ENCODE results near the gene IQCE. TPM values are rescaled to one million over a fixed set of nuclear protein-coding genes. Genes with fewer than 3 reads are reported as not detected.

IQCE gene
- total RNA-seq, 1 donor from 2014 or later = 32.0 TPM

DNA sequence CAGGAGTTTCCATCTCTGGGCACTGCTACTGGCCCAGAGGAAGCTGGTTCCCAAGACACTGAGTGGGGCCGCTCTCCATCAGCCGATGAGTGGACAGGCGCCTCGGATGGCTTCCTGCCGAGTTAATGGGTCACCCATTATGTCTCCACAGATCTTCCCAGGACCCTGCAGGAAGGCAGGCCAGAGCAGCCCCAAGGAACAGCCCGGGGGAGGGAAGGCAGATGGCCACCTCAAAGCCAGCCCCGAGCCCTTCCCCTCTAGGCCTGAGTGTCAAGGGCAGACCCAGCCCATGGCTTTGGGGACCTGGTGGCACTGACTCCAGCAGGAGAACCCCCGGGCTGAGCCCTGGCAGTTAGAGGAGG lies 42.6 kb upstream of the IQCE start:
- DNase-seq (no peak), ATAC-seq (no peak)
- Histone ChIP-seq H3K4me1 (peaks cover 37% of the 10 kb centered on the region), H3K27ac (no peak overlapping the region), H3K36me3 (no peaks in the 10 kb centered on the region), H3K27me3 (ENCODE audit: low read depth) (no peaks in the 10 kb centered on the region), H3K9me3 (no peaks in the 10 kb centered on the region), H3K4me3 (no peak overlapping the region)
- TF ChIP-seq, protein P1, sequence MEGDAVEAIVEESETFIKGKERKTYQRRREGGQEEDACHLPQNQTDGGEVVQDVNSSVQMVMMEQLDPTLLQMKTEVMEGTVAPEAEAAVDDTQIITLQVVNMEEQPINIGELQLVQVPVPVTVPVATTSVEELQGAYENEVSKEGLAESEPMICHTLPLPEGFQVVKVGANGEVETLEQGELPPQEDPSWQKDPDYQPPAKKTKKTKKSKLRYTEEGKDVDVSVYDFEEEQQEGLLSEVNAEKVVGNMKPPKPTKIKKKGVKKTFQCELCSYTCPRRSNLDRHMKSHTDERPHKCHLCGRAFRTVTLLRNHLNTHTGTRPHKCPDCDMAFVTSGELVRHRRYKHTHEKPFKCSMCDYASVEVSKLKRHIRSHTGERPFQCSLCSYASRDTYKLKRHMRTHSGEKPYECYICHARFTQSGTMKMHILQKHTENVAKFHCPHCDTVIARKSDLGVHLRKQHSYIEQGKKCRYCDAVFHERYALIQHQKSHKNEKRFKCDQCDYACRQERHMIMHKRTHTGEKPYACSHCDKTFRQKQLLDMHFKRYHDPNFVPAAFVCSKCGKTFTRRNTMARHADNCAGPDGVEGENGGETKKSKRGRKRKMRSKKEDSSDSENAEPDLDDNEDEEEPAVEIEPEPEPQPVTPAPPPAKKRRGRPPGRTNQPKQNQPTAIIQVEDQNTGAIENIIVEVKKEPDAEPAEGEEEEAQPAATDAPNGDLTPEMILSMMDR (IDR thresholded peaks at IDR 0.05) = no peak
- intact Hi-C loops (cut with DNase I) = no loop called here

DNA sequence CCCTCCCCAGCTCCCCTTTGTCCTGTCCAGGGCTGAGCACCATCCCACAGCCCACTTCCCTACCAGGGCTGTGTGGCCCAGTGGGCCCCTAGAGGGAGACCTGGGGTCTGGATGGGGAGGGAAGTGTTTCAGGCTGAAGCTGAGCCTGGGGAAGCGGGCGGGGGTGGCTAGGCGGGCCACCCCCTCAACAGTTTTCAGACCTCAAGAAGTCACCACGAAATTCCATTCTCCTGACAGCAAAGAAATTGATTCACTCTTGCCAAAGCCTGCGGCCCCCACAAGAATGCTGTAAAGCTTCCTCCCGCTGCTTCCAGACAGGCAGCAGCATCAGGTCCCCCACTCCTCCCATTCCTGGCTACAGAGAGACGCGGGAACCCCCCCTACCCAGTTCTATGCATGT lies 41.8 kb upstream of the IQCE start:
- ATAC-seq (no peak), DNase-seq (no peak)

DNA sequence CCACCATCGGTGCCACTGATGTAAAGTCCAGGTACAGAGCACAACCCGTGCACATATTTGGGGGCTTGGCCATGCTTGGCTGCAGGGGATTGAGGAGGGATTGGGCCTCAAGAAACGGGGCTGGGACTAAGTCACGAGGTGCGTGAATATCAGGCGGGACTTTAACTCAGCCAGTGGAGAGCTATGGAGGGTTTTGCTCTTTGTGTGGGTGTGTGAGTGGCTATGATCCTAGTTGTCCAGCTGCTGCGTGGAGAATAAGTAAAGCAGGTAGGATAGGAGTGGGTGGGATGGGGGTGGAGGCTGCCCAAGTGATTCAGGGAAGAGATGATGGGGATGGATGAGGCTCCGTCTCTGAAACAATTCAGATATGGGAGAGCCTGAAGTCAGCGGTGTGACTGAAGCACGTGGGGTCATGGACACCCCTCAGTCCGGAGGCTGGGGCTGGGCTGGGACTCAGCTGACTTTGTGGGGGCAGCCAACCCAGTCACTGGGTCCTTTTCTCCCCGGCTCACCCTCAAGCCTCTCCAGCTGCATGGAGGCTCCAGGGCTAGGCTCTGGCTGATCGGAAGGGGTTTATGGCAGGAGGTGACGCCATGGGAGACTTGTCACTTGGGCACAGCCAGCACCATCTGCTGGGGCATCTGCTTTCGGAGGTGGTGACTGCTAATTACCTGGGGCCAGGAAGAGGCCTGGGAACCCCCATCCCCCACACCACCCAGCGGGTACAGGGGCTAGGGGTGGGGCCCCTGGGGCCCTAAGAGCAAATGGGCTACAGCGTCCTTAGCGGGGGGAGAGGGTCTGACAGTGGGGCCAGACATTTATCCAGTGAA lies 40.9 kb upstream of the IQCE start:
- ATAC-seq (no peak), DNase-seq (no peak)
- Histone ChIP-seq H3K9me3 (no peaks in the 10 kb centered on the region), H3K36me3 (no peaks in the 10 kb centered on the region), H3K4me3 (no peak overlapping the region), H3K27me3 (ENCODE audit: low read depth) (no peaks in the 10 kb centered on the region), H3K4me1 (peaks cover 37% of the 10 kb centered on the region), H3K27ac (no peak overlapping the region)
- intact Hi-C loops (cut with DNase I) = no loop called here
- TF ChIP-seq, protein P1 (IDR thresholded peaks at IDR 0.05) = no peak

More for the DNA sequence above, 41.8 kb upstream of the IQCE start:
- Histone ChIP-seq H3K4me1 (peaks cover 37% of the 10 kb centered on the region), H3K4me3 (no peak overlapping the region), H3K9me3 (no peaks in the 10 kb centered on the region), H3K27ac (no peak overlapping the region), H3K36me3 (no peaks in the 10 kb centered on the region), H3K27me3 (ENCODE audit: low read depth) (no peaks in the 10 kb centered on the region)
- TF ChIP-seq, protein P1 (IDR thresholded peaks at IDR 0.05) = no peak
- intact Hi-C loops (cut with DNase I) = no loop called here

DNA sequence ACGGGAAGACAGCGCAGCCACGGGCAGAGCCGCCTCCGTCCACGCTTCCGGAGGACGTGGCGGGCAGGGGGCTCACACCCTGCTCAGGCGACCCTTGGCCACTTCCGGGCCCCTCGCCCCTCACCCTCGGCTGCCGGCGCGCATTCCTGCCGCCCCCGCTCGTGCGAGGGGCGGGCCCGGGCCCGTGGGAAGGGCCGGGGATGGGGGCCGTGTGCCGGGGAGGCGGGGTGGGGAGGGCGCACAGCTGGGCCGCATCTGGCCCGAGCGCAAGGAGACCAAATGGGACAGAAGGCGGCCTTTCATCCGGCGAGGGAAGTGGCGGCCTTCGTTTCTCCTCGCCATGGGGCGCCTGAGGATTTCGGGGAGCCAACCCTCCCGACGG lies 40.1 kb upstream of the IQCE start:
- H3K27ac ChIP-seq = peak overlapping the region; percentile 65
- intact Hi-C loops (cut with DNase I) = no loop called here
- ATAC-seq = no peak
- no peaks in the 10 kb centered on the region for H3K9me3 ChIP-seq
- TF ChIP-seq, protein P1 (IDR thresholded peaks at IDR 0.05) = no peak
- H3K4me3 ChIP-seq = peak overlapping the region; percentile 77
- H3K27me3 ChIP-seq (ENCODE audit: low read depth) = no peaks in the 10 kb centered on the region
- DNase-seq = no peak
- H3K4me1 ChIP-seq = peaks cover 43% of the 10 kb centered on the region
- H3K36me3 ChIP-seq = no peaks in the 10 kb centered on the region

DNA sequence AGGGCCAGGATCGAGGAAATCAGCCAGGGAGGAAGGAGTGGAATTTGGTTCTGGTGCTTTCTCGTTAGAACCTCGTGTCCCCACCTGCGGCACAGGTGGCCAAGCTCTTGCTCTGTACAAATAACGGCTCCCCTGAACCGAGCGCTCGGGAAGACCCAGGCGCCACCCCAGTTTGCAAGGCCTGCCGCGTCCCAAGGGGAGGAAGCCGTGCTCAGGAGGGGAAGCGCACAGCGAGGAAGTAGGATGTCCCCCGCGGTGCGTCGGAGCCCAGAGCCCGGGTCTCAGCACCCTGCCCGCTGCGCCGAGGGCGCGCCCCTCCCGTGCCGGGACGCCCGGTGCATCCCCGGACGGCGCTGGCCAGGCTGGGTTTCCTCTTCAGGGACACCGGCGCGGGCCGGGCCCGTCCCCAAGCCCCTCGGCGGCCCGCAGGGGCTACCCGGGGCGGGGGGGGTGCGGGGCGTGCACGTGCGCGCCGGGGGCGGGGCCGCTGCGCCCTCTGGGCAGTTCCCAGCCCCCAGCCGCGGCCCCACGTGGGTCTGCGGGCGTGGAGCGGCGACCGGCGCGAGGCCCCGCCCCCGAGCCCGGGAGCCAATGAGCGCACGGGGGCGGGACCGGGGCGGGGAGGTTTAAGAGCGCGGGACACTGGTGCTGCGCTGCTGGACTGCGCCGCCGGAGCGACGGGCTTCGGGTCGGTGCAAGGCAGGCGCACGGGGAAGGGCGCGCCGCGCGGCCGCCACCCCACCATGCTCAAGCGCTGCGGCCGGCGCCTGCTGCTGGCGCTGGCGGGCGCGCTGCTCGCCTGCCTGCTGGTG lies 39.5 kb upstream of the IQCE start, which contains the start of gene LFNG:
TSS of gene LFNG (plus strand) at position 656 of the 812 bp plus-strand sequence. CDS start at position 744, 88 bp downstream.
- peak; percentile 84 for ATAC-seq
- intact Hi-C loops (cut with DNase I) = no loop called here
- Histone ChIP-seq H3K4me3 (peak within 1 kb of the TSS; percentile 77), H3K4me1 (peaks cover 49% of the 10 kb centered on the region), H3K27ac (peak within 1 kb of the TSS; percentile 92), H3K36me3 (no peaks in the 10 kb centered on the region), H3K9me3 (no peaks in the 10 kb centered on the region), H3K27me3 (ENCODE audit: low read depth) (no peaks in the 10 kb centered on the region)
- DNase-seq = peak; percentile 91
- TF ChIP-seq, protein P1 (IDR thresholded peaks at IDR 0.05) = no peak
